HFFc6 (cell line): ENCODE data around the gene HECTD1. TPM values are rescaled to one million over a fixed set of nuclear protein-coding genes. Genes with fewer than 3 reads are reported as not detected.

Experiments
- DNase-seq: peaks from one replicate; pipeline ENCODE4 v3.0.0-alpha.2; 2018
- H3K27ac Mint-ChIP-seq: 2 replicates; pipeline ENCODE4 v1.8.0; 2020; ENCODE audit warnings: mild to moderate bottlenecking, mixed read lengths
- H3K27me3 Mint-ChIP-seq: 2 replicates; pipeline ENCODE4 v1.8.0; 2021; ENCODE audit warnings: mild to moderate bottlenecking, moderate library complexity, mixed read lengths; ENCODE audit not compliant: insufficient read depth
- H3K36me3 Mint-ChIP-seq: 2 replicates; pipeline ENCODE4 v1.8.0; 2021; ENCODE audit warnings: low read depth, mixed read lengths
- H3K4me1 Mint-ChIP-seq: 2 replicates; pipeline ENCODE4 v1.8.0; 2020; ENCODE audit warnings: low read depth, mixed read lengths
- H3K4me3 Mint-ChIP-seq: 2 replicates; pipeline ENCODE4 v1.8.0; 2020; ENCODE audit warnings: mild to moderate bottlenecking, moderate library complexity, mixed read lengths
- H3K9me3 Mint-ChIP-seq: 2 replicates; pipeline ENCODE4 v1.8.0; 2020; ENCODE audit warnings: mild to moderate bottlenecking, mixed read lengths
- total RNA-seq, 6 experiments: library from RNA; stranded (reverse); fragmentation: NEBNext Ultra II Directional; extraction: Animal tissue kit (Norgen Biotek cat#: 25700); gene quantifications; 2 replicates in 1 of 6; 3 replicates in 5 of 6; pipeline ENCODE4 v1.2.3, GENCODE V29; 2021
- TF ChIP-seq, protein P1 (sequence below): fragments of 200-600 bp; sonication (generic); IDR thresholded peaks from 2 replicates; pipeline ENCODE4 v1.5.0; 2021; ENCODE audit warnings: antibody characterized with exemption, mild to moderate bottlenecking

The HECTD1 gene
- total RNA-seq, 6 experiments from 2014 or later = 125 to 153 (median 145) TPM

DNA sequence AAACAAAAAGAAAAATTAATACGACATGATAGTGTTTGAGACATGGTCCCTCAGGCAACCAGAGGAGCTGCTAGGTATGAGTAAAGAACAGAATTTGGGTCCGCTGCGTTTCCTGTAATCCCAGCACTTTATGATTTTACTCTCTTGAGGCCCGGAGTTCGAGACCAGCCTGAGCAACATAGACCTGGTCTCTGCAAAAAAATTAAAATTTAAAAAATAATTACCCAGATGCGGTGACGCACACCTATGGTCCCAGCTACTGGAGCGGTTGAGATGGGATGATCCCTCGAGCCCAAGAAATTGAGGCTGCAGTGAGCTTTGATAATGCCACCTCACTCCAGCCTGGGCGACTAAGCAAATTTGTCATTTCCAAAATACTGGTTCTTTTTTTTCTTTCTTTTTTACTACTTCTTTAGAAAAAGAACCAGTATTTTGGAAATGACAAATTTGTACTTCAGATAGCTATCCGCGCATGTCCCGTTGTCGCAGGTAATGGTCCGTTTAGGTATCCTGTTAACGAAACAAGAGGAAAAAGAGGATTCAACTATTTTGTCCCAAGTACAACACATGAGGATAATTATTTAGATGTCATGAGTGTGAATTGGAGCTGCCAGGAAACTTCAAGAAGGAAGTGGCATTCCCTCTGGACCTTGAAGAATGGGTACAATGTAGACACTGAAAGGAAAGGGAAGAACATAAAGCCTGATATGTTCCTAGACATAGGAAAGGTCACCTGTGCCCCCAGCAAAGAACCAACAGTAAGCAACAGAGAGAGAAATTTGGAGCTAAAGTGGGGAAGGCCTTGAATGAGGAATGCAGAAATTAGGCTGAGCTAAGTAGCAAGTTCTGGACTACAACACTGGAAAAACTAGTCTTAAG, 1.2 kb upstream of the HECTD1 start:
- DNase-seq = no peak
- TF ChIP-seq, protein P1, sequence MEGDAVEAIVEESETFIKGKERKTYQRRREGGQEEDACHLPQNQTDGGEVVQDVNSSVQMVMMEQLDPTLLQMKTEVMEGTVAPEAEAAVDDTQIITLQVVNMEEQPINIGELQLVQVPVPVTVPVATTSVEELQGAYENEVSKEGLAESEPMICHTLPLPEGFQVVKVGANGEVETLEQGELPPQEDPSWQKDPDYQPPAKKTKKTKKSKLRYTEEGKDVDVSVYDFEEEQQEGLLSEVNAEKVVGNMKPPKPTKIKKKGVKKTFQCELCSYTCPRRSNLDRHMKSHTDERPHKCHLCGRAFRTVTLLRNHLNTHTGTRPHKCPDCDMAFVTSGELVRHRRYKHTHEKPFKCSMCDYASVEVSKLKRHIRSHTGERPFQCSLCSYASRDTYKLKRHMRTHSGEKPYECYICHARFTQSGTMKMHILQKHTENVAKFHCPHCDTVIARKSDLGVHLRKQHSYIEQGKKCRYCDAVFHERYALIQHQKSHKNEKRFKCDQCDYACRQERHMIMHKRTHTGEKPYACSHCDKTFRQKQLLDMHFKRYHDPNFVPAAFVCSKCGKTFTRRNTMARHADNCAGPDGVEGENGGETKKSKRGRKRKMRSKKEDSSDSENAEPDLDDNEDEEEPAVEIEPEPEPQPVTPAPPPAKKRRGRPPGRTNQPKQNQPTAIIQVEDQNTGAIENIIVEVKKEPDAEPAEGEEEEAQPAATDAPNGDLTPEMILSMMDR = no peak
- peak overlapping the region; percentile 88 for H3K4me3 Mint-ChIP-seq
- H3K36me3 Mint-ChIP-seq = peaks cover 21% of the 10 kb centered on the region
- no peaks in the 10 kb centered on the region for H3K27me3 Mint-ChIP-seq
- peak overlapping the region; percentile 98 for H3K27ac Mint-ChIP-seq
- H3K9me3 Mint-ChIP-seq = no peaks in the 10 kb centered on the region
- H3K4me1 Mint-ChIP-seq = peaks cover 29% of the 10 kb centered on the region

GRCh38 chr14:31207287-31207754, 272 bp downstream of the HECTD1 start:
- Mint-ChIP-seq H3K4me3 (peak overlapping the region; percentile 92), H3K27ac (peak overlapping the region; percentile 95), H3K27me3 (no peaks in the 10 kb centered on the region), H3K36me3 (peaks cover 33% of the 10 kb centered on the region), H3K9me3 (no peaks in the 10 kb centered on the region), H3K4me1 (peaks cover 29% of the 10 kb centered on the region)
- TF ChIP-seq, protein P1 = no peak
- peak; percentile 70 for DNase-seq

GRCh38 chr14:31206536-31207286, 882 bp downstream of the HECTD1 start:
- Mint-ChIP-seq H3K4me3 (peak overlapping the region; percentile 95), H3K36me3 (peaks cover 35% of the 10 kb centered on the region), H3K4me1 (peaks cover 29% of the 10 kb centered on the region), H3K27me3 (no peaks in the 10 kb centered on the region), H3K27ac (peak overlapping the region; percentile 79), H3K9me3 (no peaks in the 10 kb centered on the region)
- DNase-seq = no peak
- TF ChIP-seq, protein P1 = no peak

- H3K36me3 Mint-ChIP-seq = peaks cover 37% of the 10 kb centered on the region
Observed at GRCh38 chr14:31205681-31206535, 1.7 kb downstream of the HECTD1 start.

More at GRCh38 chr14:31205681-31206535, 1.7 kb downstream of the HECTD1 start:
- no peaks in the 10 kb centered on the region for H3K9me3 Mint-ChIP-seq
- H3K27ac Mint-ChIP-seq = peak overlapping the region; percentile 79
- H3K27me3 Mint-ChIP-seq = no peaks in the 10 kb centered on the region
- DNase-seq = peak; percentile 65
- peak overlapping the region; percentile 95 for H3K4me3 Mint-ChIP-seq
- H3K4me1 Mint-ChIP-seq = peaks cover 33% of the 10 kb centered on the region
- TF ChIP-seq, protein P1 = no peak
